Limb (tissue), 2 donors: Measurements from ENCODE around the gene DEPP1.

Source experiments
- DNase-seq, 2 donors: peaks; one replicate each; pipeline ENCODE4 v3.0.0-alpha.2; 2016; ENCODE audit errors: extremely low spot score in 2 of 2

DEPP1 gene

DNA sequence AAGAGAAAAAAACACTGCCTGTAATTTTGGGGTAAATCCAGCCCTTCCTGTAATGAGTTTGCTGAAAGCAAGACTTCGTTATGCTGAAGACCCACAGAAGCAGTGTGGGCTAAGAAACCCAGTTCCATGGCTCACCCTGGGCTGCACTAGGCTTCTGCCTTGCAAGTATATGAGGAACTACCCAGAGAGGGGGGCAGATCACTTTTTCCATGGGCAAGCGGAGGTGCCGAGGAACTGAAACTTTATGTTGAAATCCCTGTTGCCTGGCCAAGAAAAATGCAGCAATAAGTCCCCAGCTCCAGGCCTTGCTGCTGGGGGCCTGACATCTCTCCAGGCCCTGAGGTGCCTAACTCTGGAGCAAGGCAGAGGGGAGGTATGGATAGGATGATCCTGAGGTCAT, 10.5 kb downstream of the DEPP1 start:
- DNase-seq: no peak

DNA sequence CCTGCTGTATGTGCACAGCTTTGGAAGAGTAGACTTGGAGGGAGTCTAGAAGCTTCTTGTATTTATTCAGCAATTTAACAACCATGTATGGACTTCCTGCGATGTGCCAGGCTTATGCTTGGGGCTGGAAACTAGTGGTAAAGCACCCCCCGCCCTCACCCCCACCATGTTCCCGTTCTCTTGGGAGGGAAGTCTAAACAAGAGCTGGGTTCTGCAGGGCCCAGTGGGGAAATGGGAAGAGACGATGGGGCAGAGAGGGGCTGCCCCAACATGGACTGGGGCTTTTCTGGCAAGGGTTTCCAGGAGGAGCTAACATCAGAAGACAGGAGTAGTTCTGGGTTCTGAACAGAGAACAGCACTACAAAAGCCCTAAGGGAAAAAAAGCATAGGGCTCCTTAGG, 11.0 kb downstream of the DEPP1 start:
- DNase-seq: peak in 1 of 2 donors; percentile 21

DNA sequence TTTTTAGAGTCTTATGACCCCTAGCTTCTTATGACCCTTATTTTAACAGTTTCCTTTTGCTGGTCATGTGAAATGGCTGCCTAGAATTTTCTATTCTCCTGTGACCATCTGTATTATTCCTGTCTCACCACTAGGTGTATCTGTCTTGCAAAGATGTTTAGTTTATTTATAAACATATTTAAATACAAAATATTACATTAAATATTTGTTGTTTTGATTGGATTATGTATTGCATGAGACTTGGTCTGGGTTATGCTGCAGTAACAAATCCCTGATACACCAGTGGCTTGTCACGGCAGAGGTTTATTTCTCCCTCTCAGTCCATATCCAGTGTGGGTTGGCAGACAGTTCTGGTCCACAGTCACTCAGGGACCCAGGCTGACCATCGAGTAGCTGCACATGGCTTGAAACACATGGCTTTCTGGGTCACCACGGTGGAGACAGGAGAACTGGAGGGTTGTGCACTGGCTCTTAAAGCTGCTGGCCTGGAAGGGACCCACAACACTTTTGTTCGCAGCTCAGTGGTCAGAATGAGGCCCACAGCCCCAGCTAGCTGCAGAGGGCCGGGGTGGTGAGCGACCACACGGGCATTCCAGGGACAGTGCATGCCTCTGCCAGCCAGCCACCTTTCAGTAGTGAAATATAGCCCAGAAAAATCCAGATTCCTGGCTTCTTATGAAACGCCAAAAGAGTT, 11.6 kb downstream of the DEPP1 start:
- peak in 1 of 2 donors; percentile 14 for DNase-seq

DNA sequence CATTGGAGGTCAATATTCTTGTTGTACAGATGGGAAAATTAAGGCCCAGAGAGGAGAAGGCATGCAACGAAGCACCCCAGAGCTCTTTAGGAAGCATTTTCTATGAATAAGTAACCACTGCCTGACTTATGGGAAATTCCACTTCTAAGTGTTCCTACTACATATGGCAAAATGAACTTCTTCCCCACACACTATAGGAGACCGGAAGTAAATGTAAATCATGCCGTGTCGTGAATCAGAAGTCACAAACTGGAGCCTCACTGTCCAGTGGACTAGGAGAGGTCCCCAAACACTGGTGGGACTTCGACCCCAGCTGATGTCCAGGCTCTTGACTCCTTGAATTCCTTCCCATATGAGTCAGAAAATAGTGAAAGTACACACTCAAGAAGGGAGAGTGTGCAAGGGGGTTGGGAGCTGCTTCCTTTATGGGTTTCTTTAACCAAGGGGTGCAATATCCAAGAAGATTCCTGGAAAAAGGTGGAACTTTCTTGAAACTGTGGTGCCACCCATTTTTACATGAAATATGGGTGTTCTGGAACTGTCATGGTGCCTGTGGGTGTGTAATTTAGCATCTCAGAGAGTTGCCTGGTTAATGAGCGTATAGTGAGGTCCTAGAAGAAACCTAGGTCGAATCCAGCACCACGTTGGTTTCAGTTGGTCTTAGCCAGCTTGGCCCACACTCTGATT, 12.3 kb downstream of the DEPP1 start:
- DNase-seq: no peak

- no peak for DNase-seq
These were observed 12.9 kb downstream of the DEPP1 start for GRCh38 chr10:44965651-44966097.

DNA sequence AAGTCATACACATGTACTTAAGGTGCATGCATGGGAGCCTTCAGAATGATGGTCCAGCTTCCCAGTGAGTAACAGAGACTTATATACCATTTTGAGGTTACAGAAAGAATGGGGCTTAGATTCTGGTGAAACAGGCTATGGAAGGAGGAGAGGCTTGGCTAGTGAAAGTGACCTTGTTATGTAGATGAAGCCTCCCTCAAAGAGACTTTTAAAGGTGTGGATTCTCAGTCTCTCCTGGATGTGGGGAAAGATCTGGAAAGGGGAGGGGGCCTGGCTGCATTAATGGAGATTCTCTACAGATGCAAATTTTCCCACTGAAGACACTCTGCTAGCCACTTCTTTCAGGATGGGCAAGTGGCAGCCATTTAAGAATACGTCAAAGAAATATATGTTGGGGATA, 13.5 kb downstream of the DEPP1 start:
- no peak for DNase-seq

DNA sequence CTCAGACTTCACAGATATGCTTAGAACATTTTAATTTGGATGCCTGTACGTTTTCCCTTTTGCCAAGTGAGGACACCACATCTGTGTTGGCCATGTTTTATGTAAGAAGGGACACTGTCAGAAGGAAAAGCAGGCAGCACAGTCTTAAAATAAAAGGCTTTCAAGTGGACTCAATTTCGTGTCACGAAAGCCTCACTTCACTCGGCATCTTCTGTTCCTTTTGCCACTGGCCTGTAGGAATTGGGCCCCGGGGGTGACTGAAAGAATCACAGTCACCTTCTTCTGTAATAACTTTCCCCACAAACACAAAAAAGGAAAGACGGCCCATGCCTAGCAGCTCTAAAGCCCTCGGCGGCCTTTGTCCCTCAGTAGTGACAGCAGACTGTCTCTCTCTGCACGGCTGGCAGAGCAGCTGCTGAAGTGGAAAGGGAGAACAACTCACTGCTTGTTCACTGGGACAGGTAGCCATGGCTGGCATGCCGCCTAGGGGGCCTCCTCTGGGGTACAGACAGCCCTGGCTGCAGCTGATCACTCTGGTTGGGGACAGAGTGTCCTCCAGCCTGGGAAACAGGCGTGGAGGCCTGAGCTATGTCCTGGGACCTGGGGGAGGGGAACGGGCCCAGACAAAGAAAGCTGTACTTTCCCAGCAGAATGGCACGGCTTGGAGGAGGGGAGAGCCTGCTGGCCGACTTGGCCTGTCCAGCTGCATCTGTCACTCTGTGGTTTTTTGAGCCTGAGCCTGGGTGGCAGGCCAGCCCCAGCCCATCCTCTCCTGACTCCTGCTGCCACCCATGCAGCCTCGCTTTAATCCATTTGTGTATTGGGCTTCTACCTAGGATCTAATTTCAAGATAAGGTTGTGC, 14.6 kb downstream of the DEPP1 start:
- peak; percentile 63 to 78 for DNase-seq

DNA sequence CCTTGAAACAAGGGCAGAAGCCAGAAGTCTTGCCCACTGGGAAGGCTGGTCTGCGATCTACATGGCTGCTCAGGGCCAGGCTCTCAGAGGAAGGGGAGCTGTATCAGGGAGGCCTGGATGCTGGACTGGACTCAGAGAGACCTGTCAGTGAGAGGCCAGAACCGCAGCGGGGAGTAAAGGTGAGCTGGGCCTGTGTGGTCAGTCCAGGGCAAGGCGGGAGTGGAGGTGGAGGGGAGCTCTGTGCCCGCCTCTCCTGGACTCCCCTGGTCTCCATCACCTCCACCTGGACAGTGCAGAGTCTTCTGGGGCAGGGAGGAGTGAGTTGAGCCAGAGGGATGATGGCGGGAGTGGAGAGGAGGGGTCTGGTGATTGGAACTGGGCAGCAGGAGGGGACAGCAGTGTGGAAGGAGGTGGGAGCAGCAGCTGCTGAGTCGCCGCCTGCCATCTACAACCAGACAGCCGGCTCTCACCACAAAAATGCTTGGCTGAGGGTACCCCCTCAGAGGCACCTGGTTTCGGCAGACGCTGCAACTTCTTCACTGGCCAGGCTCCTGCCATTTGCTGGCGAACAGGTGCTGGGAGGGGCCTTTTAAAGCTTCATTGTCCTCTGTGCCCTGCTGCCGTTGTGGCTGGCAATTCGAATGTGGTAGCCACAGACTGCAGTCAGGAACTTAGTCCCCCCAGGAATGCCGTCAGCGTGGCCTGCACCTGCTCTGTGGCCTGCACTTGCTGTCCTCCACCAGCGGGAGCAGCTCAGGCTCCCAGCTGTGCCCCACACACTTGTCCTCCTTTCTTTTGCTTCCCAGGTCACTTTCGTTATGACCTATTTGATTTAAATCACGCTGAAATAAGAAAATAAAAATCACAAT, 15.5 kb downstream of the DEPP1 start:
- peak in 1 of 2 donors; percentile 33 for DNase-seq

DNA sequence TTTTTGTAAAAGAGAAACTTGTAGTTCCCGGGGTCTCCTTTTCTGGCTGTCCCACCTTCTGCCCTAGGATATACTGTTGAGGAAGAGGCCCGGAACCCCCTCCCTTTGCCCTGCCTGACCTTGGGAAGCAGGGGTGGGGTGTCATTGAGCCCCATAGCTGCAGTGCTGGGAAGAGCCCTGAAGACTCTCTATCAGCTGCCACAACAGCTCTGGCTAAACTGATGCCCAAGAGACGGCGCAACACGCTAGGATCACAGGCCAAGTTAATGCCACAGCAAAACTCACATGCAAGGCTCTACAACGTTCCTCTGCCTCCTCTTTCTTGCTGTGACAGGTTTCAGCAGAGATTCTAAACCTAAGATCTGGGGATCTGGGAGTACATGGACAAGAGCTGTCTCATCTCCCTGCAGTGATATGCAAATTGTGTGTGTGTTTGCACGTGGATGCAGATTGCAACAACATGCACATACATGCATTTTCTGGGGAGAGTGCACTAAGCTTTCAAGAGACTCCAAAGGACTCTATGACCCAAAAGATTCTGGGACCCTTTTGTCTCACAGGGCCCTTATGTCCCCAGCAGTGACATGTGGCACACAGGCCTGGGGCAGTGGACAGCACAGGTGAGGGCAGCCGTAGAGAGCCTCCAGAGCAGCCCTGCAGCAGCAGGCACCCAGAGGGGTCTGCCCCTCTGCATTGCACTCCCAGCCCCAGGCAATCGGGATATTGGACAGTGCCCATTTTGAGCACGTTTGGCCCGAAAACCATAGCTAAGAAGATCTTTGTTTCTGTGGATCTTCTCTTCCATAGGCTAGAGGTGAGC, 16.5 kb downstream of the DEPP1 start:
- DNase-seq: no peak

- DNase-seq: no peak
These were observed 17.4 kb downstream of the DEPP1 start for GRCh38 chr10:44961230-44961571.

DNA sequence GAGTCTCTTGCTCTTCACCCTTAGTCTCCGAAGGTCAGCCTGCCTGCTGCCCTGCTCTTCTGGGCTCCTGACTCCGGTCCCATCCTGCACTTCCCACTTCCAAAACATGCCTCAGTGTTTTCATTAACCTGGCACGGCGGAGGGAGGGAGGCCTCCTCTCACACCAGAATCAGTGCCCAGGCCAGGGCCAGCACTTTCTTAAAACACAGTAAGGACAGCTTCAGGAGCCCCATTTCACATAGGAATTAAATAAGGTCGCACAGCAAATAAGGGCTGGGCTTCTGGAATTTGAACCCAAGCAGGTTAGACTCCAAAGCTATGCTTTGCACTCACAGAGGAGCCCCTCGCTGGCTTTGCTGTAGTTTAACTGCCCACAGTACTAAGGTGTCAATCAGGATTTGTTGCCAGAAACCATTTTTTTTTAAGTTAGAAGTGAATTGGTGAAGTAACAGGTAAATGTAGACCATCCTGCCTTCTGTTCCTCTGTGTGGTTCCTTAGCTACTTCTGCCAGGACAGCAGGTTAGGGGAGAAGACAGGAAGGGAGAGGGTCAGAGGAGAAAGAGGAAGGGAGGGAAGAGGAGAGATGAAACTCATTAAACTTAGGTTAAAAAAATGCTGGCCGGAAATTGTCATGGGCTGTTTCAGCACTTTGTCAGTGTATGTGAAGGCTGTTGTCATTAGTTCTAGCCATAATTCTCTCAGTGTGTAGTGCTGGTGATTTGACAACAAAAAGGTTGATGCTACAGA, 18.0 kb downstream of the DEPP1 start:
- DNase-seq: no peak

- DNase-seq: peak in 1 of 2 donors; percentile 38
These were observed 18.5 kb downstream of the DEPP1 start for GRCh38 chr10:44960088-44960460.

DNA sequence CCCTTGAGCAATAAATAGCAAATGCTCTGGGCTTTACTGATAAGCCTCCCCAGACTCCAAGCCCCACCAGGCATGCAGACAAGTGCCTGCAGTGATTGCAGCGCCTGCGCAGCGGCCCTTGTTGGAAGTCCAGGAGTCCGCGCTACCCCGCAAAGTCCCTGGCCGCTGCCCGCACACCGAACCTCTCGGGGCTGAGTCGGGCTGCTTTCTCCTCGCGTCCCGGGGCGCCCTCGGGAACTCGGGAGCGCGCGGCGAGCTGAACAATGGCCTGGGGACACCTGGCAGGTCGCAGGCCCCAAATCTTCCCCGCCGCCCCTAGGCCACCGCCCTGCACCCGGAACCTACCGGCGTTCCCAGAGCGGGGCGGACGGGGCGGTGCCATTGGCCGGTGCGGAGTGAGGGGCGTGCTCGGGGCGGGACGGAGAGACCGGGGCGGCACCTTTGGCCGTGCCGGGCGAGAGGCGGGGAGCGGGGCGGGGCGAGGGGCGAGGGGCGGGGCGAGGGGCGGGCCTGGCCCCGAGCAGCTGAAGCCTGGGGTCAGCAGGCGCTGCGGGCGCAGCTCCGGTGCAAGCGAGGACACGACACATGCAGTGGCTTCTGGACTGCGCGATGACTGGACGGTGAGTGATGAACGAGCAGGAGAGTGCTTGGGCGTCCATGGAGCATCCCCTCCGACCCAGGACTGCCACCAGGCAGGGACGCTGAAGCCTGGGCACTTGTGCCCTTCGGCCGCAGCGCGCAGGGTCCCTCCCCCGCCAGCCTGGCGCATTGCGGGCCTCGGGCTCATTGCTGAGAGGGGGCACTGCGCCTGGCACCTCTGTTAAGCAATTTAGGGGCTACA, 19.1 kb downstream of the DEPP1 start, which contains the start of gene RASSF4:
Gene RASSF4 (plus strand): TSS at position 556 of the 841 bp plus-strand sequence. CDS start 10,401 bp downstream, outside the sequence.
- DNase-seq: peak; percentile 80 to 91

DNA sequence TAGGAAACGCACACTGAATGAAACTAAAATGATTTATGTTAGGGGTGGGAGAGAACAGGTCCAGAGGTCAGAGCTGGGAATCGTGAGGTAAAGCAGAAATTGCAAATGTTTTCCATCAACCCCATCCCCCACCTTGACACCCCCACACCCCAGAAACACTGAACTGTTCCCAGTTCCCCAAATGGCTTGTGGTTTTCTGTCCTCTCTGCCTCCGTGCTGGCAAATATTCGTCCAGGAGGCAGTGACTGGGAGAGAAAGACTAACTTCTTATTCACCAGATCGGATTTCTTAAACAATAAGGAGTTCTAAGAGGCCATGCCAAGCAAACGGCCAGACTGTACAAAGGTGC, 19.7 kb downstream of the DEPP1 start:
- peak in 1 of 2 donors; percentile 40 for DNase-seq

DNA sequence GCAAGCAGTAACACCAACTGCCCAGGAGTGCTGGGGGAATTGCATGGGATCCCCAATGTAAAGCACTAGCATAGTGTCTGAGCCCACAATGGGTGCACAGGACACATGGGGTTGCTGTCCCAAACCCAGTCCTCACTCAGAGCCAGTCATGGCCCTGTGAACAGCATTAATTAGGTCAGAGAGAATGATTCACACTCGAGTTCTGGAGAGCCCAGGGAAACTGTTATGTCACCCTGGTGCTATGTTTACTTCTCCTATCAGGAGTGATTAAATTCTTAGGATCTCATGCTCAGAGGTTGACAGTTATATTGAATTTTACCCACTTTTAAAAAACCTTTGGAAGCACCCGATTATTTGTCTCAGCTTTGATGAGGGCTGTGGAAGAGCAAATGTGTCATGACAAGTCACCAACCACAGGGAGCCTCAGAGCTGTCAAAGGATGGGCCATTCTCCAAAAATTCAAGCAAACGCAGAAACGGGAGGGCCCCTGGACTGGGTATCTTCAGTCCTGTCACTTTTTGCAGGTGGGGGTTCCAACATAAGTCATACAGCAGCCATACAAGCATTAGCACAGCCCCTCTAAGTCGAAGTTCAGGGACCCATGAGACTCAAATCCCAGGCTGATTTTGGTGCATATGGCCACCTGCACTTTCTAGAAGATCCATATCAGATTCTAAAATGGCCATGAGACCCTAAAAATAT, 20.3 kb downstream of the DEPP1 start:
- DNase-seq: no peak

GRCh38 chr10:44956717-44957706, 21.6 kb downstream of the DEPP1 start:
- no peak for DNase-seq

GRCh38 chr10:44956226-44956625, 22.4 kb downstream of the DEPP1 start:
- DNase-seq: no peak
